Adrenal gland (tissue), 12 donors: Measurements from ENCODE around the gene PKN3. TPM values are rescaled to one million over a fixed set of nuclear protein-coding genes. Genes with fewer than 3 reads are reported as not detected.
A peak's percentile ranks its signal among the peaks of the same experiment; 100 is the strongest.
"Not testable (repeated sequence)": the region's sequence is repeated elsewhere in the genome, so short reads cannot be mapped to it uniquely, and the experiment has no call there.

Experiments used
- DNase-seq, 7 donors: peaks; one replicate each; pipeline ENCODE4 v3.0.0-alpha.2; 2019 to 2020
- H3K27ac ChIP-seq, 5 donors: fragments of 200-600 bp; sonication (generic) in 4 of 5; 1 replicate in 3 of 5; 2 replicates in 2 of 5; pipeline versions ENCODE4 v1.5.1 to v1.8.0; 2016 to 2020; ENCODE audit warnings: mild to moderate bottlenecking in 1 of 5
- H3K27me3 ChIP-seq: fragments of 200-600 bp; 2 replicates; pipeline ENCODE4 v1.8.0; 2021
- H3K36me3 ChIP-seq, 2 donors: fragments of 200-600 bp; replicated peaks in 1 of 2; 1 replicate in 1 of 2; 2 replicates in 1 of 2; pipeline versions ENCODE4 v1.5.1 to v1.8.0; 2018 to 2022
- H3K4me1 ChIP-seq, 2 donors: fragments of 200-600 bp; replicated peaks in 1 of 2; 1 replicate in 1 of 2; 2 replicates in 1 of 2; pipeline versions ENCODE4 v1.5.1 to v1.8.0; 2018 to 2021
- H3K4me3 ChIP-seq, 4 donors: fragments of 200-600 bp; sonication (generic) in 3 of 4; one replicate each; pipeline ENCODE4 v1.5.1; 2016 to 2018
- H3K9me3 ChIP-seq, 3 donors: fragments of 200-600 bp; sonication (generic) in 1 of 3; replicated peaks in 1 of 3; 1 replicate in 2 of 3; 2 replicates in 1 of 3; pipeline versions ENCODE4 v1.5.1 to v1.8.0; 2016 to 2021
- CTCF ChIP-seq, 6 experiments: fragments of 450-650 bp in 4 of 6; fragments of 200-600 bp in 2 of 6; sonication (generic) in 1 of 6; IDR thresholded peaks; 1 replicate in 5 of 6; 2 replicates in 1 of 6; pipeline versions ENCODE4 v1.5.1 to v1.8.0; 2016 to 2021; ENCODE audit warnings: antibody characterized with exemption in 6 of 6, mild to moderate bottlenecking in 2 of 6, moderate library complexity in 1 of 6
- POLR2A ChIP-seq, 2 donors: fragments of 450-650 bp; IDR thresholded peaks; one replicate each; pipeline ENCODE4 v1.6.1; 2017; ENCODE audit warnings: antibody characterized with exemption in 2 of 2, mild to moderate bottlenecking in 2 of 2, moderate library complexity in 1 of 2
- WGBS, 4 donors: extraction: QIAGEN DNeasy Blood & Tissue Kit in 2 of 4; methylation state at CpG; one replicate each; pipeline versions ENCODE4 v1.1.5 to v1.1.7; 2013 to 2017; 5-methylcytosine and 5-hydroxymethylcytosine counted together
- intact Hi-C, 2 donors: fragments of 100-400 bp; cut with DNase I; formaldehyde crosslinking; loops; one replicate each; pipeline versions ENCODE4 v1.14.1 to v1.15.0; 2022 to 2023
- polyA plus RNA-seq, 3 donors: library from polyadenylated mRNA; stranded (reverse); fragments of 200-250 nt in 2 of 3; fragments of 350-450 nt in 1 of 3; fragmentation: Illumina TruSeq in 1 of 3; extraction: RNeasy Lipid Tissue Mini Kit (QIAGEN cat#74804) in 1 of 3; gene quantifications; one replicate each; pipeline ENCODE4 v1.2.3, GENCODE V29; 2013 to 2014
- total RNA-seq, 9 donors: library from RNA; depleted of rRNA in 4 of 9; stranded (reverse); fragments of >200 nt in 4 of 9; fragments of 120-200 nt in 1 of 9; fragmentation: NEBNext Ultra II Directional in 1 of 9; extraction: Animal tissue kit (Norgen Biotek cat#: 25700) in 1 of 9; gene quantifications; one replicate each; pipeline versions ENCODE4 v1.1.0 to v1.2.4, GENCODE V29; 2013 to 2023
- donor health status: healthy with polysubstance abuse.
- donor health status: Bipolar disorder and iron deficiency.
- donor health status: DM: yes; HTN: yes; CAD: no.
- donor health status: DM: no; HTN: no; CAD: no.
- donor health status: DM: no; HTN: no; CAD: no.
- donor health status: DM: yes; HTN: yes; CAD: no.

Gene PKN3
- total and polyA plus RNA-seq, 12 donors, result 0.90 to 8.6 (median 4.1) TPM

DNA sequence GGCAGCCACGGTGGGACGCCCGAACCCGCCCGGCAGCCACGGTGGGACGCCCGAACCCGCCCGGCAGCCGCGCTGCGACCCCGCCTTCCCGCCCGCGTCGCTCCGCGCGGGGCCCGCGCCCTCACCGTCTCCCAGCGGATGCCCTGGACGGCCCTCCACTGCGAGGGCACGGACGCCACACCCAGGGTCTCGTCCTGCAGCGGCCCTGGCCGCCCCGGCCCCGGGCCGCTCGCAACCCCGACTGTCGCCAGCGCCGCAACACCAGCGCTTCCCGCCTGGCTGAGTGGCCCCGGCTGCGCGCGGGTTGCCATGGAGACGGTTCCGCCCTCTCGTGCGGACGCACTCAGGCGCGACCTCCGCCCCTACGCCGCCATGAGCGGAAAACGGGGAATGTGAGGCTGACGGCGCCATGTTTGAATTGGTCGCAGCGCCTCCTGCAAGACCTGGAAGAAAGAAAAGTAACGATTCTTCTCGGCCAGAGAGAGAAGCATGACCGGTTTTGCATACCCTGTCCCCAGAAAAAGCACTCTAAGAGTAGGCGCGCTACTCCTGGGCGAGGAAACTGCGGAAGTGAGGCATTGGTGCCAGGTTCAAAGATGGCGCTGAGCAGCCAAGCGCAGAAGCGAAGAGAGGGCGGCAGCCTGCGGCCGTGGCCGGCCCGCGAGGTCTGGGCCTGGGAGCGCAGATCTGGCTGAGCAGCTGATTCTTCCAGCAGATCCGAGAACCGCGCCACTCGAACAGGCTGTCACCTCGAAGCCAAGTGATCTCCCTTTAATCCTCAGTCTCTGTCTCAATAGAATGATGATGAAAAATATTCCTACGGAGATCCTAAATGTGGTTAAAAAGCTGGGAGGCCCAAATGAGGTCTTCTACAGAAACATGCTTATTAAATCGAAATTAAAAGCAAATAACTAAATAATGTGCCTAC, 45.6 kb upstream of the PKN3 start, which contains the start of gene DYNC2I2:
TSS of gene DYNC2I2 (minus strand) at position 432 of the 928 bp plus-strand sequence. CDS start at position 311, 121 bp downstream.
- H3K9me3 ChIP-seq, result no peaks in the 10 kb centered on the region

GRCh38 chr9:128657344-128657704, 45.0 kb upstream of the PKN3 start:
- Histone ChIP-seq H3K4me3 (peak overlapping the region in 1 of 4 donors; percentile 92), H3K27me3 (no peaks in the 10 kb centered on the region), H3K9me3 (no peaks in the 10 kb centered on the region), H3K36me3 (no peaks in the 10 kb centered on the region), H3K4me1 (peaks cover 6 to 18% of the 10 kb centered on the region in 2 donors), H3K27ac (peak overlapping the region; percentile 73 to 99 (median 99))
- intact Hi-C loops, result no loop called here
- WGBS, 4 donors, result 92 to 96% (median 95%) methylated on average over 13 of the region's 13 CpGs
- TF ChIP-seq POLR2A (IDR thresholded peaks at IDR 0.05), result no peak
- TF ChIP-seq CTCF (IDR thresholded peaks at IDR 0.05), result no peak
- no peak for DNase-seq

More for the DNA sequence above, 45.6 kb upstream of the PKN3 start, which contains the start of gene DYNC2I2:
- DNase-seq, result peak; percentile 96 to 98 (median 98)
- H3K27me3 ChIP-seq, result no peaks in the 10 kb centered on the region
- 1 to 2% (median 1%) methylated on average over 27 to 86 of the region's 86 CpGs for WGBS, 4 donors
- intact Hi-C loops, result no loop called here
- H3K4me1 ChIP-seq, result peaks cover 6 to 18% of the 10 kb centered on the region in 2 donors
- H3K36me3 ChIP-seq, result no peaks in the 10 kb centered on the region
- H3K27ac ChIP-seq, result peak within 1 kb of the TSS; percentile 73 to 99 (median 99)
- peak within 1 kb of the TSS in 3 of 4 donors; percentile 38 to 92 (median 53) for H3K4me3 ChIP-seq
- TF ChIP-seq POLR2A (IDR thresholded peaks at IDR 0.05), result peak; percentile 67 to 83
- no peak for TF ChIP-seq CTCF (IDR thresholded peaks at IDR 0.05)

GRCh38 chr9:128657796-128658195, 44.5 kb upstream of the PKN3 start:
- TF ChIP-seq POLR2A (IDR thresholded peaks at IDR 0.05) (no peak), CTCF (IDR thresholded peaks at IDR 0.05) (no peak)
- peaks cover 6 to 18% of the 10 kb centered on the region in 2 donors for H3K4me1 ChIP-seq
- 96 to 98% (median 97%) methylated on average over 3 of the region's 3 CpGs for WGBS, 4 donors
- intact Hi-C loops, result no loop called here
- H3K27ac ChIP-seq, result no peak overlapping the region
- H3K4me3 ChIP-seq, result no peak overlapping the region
- H3K36me3 ChIP-seq, result no peaks in the 10 kb centered on the region
- no peaks in the 10 kb centered on the region for H3K27me3 ChIP-seq
- no peaks in the 10 kb centered on the region for H3K9me3 ChIP-seq
- no peak for DNase-seq

DNA sequence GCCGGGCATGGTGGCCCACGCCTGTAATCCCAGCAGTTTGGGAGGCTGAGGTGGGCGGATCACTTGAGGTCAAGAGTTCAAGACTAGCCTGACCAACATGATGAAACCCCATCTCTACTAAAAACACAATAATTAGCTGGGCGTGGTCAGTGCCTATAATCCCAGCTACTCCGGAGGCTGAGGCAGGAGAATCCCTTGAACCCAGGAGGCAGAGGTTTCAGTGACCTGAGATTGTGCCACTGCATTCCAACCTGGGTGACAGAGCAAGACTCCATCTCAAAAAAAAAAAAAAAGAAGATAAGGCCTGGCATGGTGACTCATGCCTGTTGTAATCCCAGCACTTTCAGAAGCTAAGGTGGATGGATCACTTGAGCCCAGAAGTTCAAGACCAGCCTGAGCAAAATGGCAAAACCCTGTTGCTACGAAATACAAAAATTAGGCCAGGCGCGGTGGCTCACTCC, 35.8 kb upstream of the PKN3 start:
- H3K27ac ChIP-seq, intact Hi-C loops, H3K4me3 ChIP-seq, H3K9me3 ChIP-seq, H3K36me3 ChIP-seq, H3K4me1 ChIP-seq, H3K27me3 ChIP-seq: not testable (repeated sequence)
- 86 to 92% (median 87%) methylated on average over 8 of the region's 8 CpGs for WGBS, 4 donors
- peak in 1 of 7 donors; percentile 25 for DNase-seq
